Duodenal mucosa (tissue), 2 donors: ENCODE results near the gene TEX53.

ENCODE experiments used
- H3K27ac ChIP-seq: one replicate; pipeline ENCODE4 v1.7.0; 2013; ENCODE audit warnings: low read depth, low read length
- H3K27me3 ChIP-seq, 2 donors: one replicate each; pipeline ENCODE4 v1.7.0; 2013; ENCODE audit warnings: low read length in 2 of 2, control low read depth in 1 of 2; ENCODE audit not compliant: insufficient read depth in 2 of 2, control insufficient read depth in 1 of 2
- H3K36me3 ChIP-seq, 2 donors: one replicate each; pipeline ENCODE4 v1.7.0; 2013; ENCODE audit warnings: low read length in 2 of 2, control low read depth in 1 of 2; ENCODE audit not compliant: insufficient read depth in 2 of 2, control insufficient read depth in 1 of 2
- H3K4me1 ChIP-seq, 2 donors: one replicate each; pipeline ENCODE4 v1.7.0; 2013; ENCODE audit warnings: low read length in 2 of 2, control low read depth in 1 of 2; ENCODE audit not compliant: insufficient read depth in 2 of 2, control insufficient read depth in 1 of 2
- H3K4me3 ChIP-seq, 2 donors: one replicate each; pipeline ENCODE4 v1.7.0; 2013; ENCODE audit warnings: low read length in 2 of 2, low read depth in 1 of 2
- H3K9ac ChIP-seq, 2 donors: one replicate each; pipeline ENCODE4 v1.7.0; 2013; ENCODE audit warnings: low read length in 2 of 2, low read depth in 1 of 2
- H3K9me3 ChIP-seq, 2 donors: one replicate each; pipeline ENCODE4 v1.7.0; 2013; ENCODE audit warnings: low read length in 2 of 2, control low read depth in 1 of 2; ENCODE audit not compliant: control insufficient read depth in 1 of 2

The TEX53 gene

DNA sequence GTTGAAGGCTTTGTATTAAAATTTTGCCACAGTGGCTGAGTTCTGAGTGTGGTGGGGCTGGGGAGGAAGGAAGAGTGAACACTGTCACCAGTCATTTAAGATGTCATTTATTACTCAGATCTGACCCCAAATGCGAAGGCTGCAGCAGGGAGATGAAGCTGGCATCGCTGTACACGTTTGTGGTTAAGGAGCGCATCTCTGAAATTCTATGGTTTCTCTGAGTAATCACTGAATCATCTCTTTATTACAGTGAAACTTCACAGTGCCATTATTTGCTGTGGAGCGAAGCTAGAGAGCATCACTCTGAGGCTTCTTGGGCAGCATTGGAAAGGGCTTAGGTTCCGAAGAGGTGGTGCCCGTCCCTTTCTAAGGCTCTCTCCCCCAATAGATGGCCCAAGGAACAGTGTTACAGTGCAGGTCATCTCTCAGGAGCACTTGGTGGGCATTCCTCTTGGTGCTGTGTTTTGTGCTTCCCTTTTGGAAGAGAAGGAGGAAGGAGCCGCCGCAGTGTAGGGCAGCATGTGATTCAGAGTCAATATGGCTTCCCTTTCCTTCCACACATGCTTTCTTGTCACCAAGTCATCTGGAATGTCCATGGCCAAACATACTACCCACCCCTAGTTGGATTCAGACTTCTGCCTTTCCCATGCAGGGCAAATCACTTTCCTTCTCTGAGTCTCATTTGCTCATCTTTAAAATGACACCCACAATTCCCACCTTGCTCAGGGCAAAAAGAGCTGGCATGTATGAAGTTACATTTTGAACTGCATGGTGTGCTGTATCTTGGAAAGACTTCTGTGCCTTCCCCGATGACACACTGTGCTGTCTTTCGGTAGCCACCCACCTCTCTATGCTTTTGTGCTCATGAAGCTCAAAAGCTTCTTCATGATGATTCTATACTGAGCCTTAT lies 33.7 kb upstream of the TEX53 start:
- H3K9me3 ChIP-seq = no peaks in the 10 kb centered on the region

DNA sequence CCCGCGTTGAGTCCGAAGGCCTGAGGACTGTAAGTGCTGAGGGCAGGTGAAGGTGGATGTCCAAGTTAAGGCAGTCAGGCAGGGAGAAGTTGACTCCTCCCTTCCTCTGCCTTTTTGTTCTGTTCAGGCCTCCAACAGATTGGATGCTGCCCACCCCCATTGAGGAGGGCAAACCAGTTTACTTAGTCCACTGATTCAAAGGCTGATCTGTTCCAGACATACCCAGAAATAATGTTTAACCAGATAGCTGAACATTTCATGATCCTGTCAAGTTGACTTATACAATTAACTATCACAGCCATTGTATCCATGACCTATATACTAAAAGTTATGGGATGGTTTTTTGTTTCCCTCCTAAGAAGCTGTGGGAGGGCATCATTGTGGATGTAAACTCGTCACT lies 32.7 kb upstream of the TEX53 start:
- no peak overlapping the region for H3K27ac ChIP-seq
- H3K9ac ChIP-seq = no peak overlapping the region
- H3K4me3 ChIP-seq = no peak overlapping the region
- peaks cover 0 to 10% of the 10 kb centered on the region in 2 donors for H3K4me1 ChIP-seq
- H3K36me3 ChIP-seq = no peaks in the 10 kb centered on the region
- H3K9me3 ChIP-seq = no peaks in the 10 kb centered on the region
- H3K27me3 ChIP-seq = no peaks in the 10 kb centered on the region

More for the DNA sequence above, 33.7 kb upstream of the TEX53 start:
- Histone ChIP-seq H3K9ac (no peak overlapping the region), H3K27me3 (no peaks in the 10 kb centered on the region), H3K27ac (no peak overlapping the region), H3K4me3 (no peak overlapping the region), H3K4me1 (peaks cover 0 to 10% of the 10 kb centered on the region in 2 donors), H3K36me3 (no peaks in the 10 kb centered on the region)

DNA sequence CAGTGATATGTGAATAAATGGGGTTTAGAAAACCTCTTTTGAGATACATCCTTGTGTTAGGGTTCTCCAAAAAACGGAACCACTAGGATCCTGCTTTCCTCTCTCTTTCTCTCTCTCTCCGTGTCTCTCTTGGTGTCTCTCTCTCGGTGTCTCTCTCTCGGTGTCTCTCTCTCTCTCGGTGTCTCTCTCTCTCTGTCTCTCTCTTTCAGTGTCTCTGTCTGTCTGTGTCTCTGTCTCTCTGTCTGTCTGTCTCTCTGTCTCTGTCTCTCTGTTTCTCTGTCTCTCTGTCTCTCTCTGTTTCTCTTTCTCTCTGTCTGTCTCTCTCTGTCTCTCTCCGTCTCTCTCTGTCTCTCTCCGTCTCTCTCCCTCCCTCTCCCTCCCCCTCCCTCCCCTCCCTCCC lies 32.2 kb upstream of the TEX53 start:
- no peak overlapping the region for H3K27ac ChIP-seq
- peaks cover 0 to 10% of the 10 kb centered on the region in 2 donors for H3K4me1 ChIP-seq
- H3K27me3 ChIP-seq = no peaks in the 10 kb centered on the region
- H3K9me3 ChIP-seq = no peaks in the 10 kb centered on the region
- no peaks in the 10 kb centered on the region for H3K36me3 ChIP-seq
- H3K4me3 ChIP-seq = no peak overlapping the region
- no peak overlapping the region for H3K9ac ChIP-seq

DNA sequence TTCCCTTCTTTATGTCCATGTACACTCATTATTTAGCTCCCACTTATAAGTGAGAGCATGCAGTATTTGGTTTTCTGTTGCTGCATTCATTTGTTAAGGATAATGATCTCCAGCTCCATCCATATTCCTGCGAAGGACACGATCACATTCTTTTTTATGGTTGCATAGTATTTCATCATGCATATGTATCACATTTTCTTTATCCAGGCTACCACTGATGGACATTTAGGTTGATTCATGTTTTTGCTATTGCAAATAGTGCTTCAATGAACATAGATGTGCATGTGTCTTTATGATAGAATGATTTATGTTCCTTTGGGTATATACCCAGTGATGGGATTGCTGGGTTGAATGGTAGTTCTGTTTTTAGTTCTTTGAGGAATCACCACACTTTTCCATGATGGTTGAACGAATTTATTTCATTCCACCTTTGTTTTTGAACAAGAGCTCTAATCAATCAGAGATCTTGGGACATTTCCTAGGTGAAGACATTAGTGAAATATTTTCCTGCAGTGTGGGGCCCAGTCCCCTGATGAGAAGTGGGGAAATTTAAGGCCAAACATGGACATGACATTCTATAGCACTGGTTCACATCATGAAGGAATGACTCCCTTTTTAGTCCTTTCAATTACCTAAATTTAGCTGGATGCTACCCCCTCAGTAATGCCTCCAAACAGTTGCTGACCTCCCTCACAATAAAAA lies 31.5 kb upstream of the TEX53 start:
- no peaks in the 10 kb centered on the region for H3K9me3 ChIP-seq
- H3K27me3 ChIP-seq = no peaks in the 10 kb centered on the region
- H3K36me3 ChIP-seq = no peaks in the 10 kb centered on the region
- H3K4me1 ChIP-seq = peaks cover 0 to 4% of the 10 kb centered on the region in 2 donors
- no peak overlapping the region for H3K4me3 ChIP-seq
- H3K27ac ChIP-seq = no peak overlapping the region
- no peak overlapping the region for H3K9ac ChIP-seq

DNA sequence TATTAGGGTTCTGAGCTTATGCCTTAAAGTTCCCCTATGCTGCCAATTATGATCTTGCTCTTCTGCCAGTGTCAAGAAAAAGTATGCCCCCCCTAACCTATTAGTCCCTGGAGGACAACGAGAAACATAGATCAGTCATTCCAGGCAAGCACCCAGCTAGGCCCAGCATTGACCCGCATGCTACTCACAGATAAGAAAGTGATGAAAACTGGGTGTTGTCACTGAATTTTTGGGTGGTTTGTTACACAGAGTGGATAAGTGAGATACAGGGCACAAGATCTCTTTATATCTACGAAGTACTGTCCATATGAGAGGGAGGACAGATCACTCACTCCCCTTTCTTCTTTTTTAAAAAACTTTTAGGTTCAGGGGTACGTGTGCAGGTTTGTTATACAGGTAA lies 30.8 kb upstream of the TEX53 start:
- H3K27ac ChIP-seq = no peak overlapping the region
- H3K9me3 ChIP-seq = no peaks in the 10 kb centered on the region
- H3K27me3 ChIP-seq = no peaks in the 10 kb centered on the region
- no peak overlapping the region for H3K9ac ChIP-seq
- H3K4me3 ChIP-seq = no peak overlapping the region
- H3K4me1 ChIP-seq = peaks cover 0 to under 1% of the 10 kb centered on the region in 2 donors
- H3K36me3 ChIP-seq = no peaks in the 10 kb centered on the region

DNA sequence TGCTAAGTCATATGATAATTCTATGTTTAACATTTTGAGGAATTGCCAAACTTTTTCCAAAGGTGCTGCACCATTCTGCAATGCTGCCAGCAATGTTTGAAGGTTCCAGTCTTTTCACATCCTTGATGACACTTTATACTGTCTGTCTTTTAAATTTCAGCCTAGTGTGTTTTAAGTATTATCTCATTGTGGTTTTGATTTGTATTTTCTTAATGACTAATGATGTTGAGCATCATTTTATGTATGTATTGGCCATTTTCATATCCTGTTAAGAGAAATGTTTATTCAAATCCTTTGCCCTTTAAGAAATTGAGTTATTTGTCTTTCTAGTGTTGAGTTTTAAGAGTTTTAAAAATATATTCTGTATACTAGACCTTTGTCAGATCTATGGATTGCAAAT lies 29.4 kb upstream of the TEX53 start:
- no peaks in the 10 kb centered on the region for H3K4me1 ChIP-seq
- no peak overlapping the region for H3K27ac ChIP-seq
- no peaks in the 10 kb centered on the region for H3K9me3 ChIP-seq
- no peak overlapping the region for H3K4me3 ChIP-seq
- H3K36me3 ChIP-seq = no peaks in the 10 kb centered on the region
- H3K27me3 ChIP-seq = no peaks in the 10 kb centered on the region
- H3K9ac ChIP-seq = no peak overlapping the region

DNA sequence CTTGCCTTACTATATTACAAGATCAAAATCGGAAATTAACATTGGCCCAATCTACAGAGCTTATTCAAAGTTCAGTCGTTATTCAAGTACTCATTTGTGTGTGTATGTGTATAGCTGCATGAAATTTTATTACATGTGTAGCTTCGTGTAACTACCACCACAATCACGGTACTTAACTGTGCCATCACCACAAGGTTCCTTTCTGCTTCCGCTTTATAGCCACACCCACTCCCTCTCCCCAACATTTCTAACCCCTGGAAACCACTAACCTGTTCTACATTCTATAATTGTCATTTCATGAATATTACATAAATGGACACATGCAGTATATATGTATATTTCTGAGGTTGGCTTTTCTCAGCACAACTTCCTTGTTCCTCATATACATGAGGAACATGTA lies 28.3 kb upstream of the TEX53 start:
- H3K4me3 ChIP-seq = no peak overlapping the region
- no peaks in the 10 kb centered on the region for H3K27me3 ChIP-seq
- H3K4me1 ChIP-seq = no peaks in the 10 kb centered on the region
- no peaks in the 10 kb centered on the region for H3K36me3 ChIP-seq
- H3K9me3 ChIP-seq = no peaks in the 10 kb centered on the region
- no peak overlapping the region for H3K27ac ChIP-seq
- H3K9ac ChIP-seq = no peak overlapping the region

DNA sequence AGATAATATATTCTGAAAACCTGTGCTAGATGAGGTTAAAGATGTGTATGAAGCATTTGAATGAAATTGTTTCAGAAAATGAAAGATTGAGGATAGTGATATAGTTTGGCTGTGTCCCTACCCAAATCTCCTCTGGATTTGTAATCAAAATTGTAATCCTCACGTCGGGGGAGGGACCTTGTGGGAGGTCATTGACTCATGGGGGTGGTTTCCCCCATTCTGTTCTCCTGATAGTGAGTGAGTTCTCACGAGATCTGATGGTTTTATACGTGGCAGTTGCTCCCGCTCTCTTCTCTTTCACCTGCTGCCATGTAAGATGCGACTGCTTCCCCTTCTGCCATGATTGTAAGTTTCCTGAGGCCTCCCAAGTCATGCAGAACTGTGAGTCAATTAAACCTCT lies 26.4 kb upstream of the TEX53 start:
- Histone ChIP-seq H3K9ac (no peak overlapping the region), H3K27ac (no peak overlapping the region), H3K4me3 (no peak overlapping the region), H3K4me1 (no peaks in the 10 kb centered on the region), H3K36me3 (no peaks in the 10 kb centered on the region), H3K9me3 (no peaks in the 10 kb centered on the region), H3K27me3 (peaks cover 0 to 5% of the 10 kb centered on the region in 2 donors)

DNA sequence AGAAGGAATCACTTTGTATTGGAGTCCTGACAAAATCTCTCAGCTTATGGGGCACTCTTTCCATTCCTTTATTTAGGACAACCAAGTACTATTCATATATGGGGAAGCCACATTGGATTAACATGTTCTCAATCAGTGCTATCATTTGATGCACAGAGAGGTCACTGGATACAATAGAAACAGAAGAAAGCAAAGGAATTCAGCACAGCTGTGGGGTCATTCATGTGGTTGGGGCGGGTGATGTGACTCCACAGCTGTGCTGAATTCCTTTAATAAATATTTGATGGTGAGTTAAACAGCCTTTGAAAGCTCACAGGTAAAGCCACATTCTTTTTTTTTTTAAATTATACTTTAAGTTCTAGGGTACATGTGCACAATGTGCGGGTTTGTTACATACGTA lies 25.2 kb upstream of the TEX53 start:
- H3K9ac ChIP-seq = no peak overlapping the region
- peaks cover 0 to 5% of the 10 kb centered on the region in 2 donors for H3K27me3 ChIP-seq
- H3K4me1 ChIP-seq = no peaks in the 10 kb centered on the region
- H3K4me3 ChIP-seq = no peak overlapping the region
- no peak overlapping the region for H3K27ac ChIP-seq
- H3K9me3 ChIP-seq = no peaks in the 10 kb centered on the region
- no peaks in the 10 kb centered on the region for H3K36me3 ChIP-seq

DNA sequence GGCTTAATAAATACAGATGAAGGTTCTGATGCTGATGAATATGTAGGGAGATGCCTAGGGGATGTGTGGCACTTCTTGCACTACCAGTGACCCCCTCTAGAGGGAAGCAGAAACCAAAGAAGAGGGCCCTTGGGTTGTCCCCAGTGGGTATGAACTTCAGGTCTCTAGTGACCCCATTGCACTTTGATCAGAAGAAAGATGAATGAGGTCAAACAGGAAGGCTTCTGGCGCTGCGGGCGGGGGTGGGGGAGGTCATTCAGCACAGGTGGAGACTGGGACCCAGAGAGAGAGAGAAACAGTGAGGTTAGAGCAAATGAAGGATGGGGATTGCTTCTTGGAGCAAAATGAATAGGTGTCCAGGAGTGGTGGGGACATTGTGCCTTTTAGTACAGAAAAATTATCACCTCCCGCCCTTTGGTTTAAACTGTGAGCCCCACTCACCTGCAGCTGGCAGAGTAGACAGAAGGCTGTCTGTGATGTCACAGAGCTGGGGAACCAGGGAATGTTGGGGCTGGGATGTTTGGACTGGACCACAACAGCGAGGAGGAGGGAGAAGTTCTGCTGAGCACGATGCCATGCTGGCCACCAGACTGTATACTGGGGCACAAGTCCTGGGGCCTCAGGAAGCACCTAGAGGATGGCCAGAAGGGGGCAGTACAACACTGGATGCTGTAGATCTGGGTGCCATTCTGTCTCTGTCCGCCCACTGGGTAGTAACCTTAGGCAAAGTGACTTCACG lies 24.2 kb upstream of the TEX53 start, which contains the start of gene TEX48:
TSS of gene TEX48 (minus strand) at position 599 of the 739 bp plus-strand sequence. CDS start 10,469 bp downstream, outside the sequence.
- Histone ChIP-seq H3K4me1 (no peaks in the 10 kb centered on the region), H3K27me3 (peaks cover 0 to 5% of the 10 kb centered on the region in 2 donors), H3K4me3 (no peak within 1 kb of the TSS), H3K9ac (no peak within 1 kb of the TSS), H3K36me3 (no peaks in the 10 kb centered on the region), H3K9me3 (no peaks in the 10 kb centered on the region), H3K27ac (no peak within 1 kb of the TSS)
